ENCODE data around the gene CTSK. TPM values are rescaled to one million over a fixed set of nuclear protein-coding genes. Genes with fewer than 3 reads are reported as not detected.

CTSK gene
- total RNA-seq, 1 donor from 2014 or later: 1.8 TPM

Other genes with a start within 250 kb of the CTSK start
- gene MCL1, start 228.7 kb downstream of the CTSK start, total RNA-seq: 311 and 317 TPM in 2 replicates
- gene ENSA, start 178.6 kb downstream of the CTSK start, total RNA-seq: 282 and 285 TPM in 2 replicates
- gene GOLPH3L, start 111.1 kb downstream of the CTSK start, total RNA-seq: 19.1 and 20.5 TPM in 2 replicates
- not detected in 2 replicates for gene HORMAD1, start 87.4 kb downstream of the CTSK start, total RNA-seq
- gene CTSS, start 42.5 kb downstream of the CTSK start, total RNA-seq: 31.7 and 34.2 TPM in 2 replicates
- gene ARNT, start 68.3 kb upstream of the CTSK start, total RNA-seq: 32.4 and 32.5 TPM in 2 replicates
- gene CTXND2, start 78.9 kb upstream of the CTSK start, total RNA-seq: not detected in 2 replicates
- 60.6 and 63.7 TPM in 2 replicates for gene SETDB1, start 118.1 kb upstream of the CTSK start, total RNA-seq
- gene CERS2, start 166.6 kb upstream of the CTSK start, total RNA-seq: 188 and 191 TPM in 2 replicates
- not detected in 2 replicates for gene ANXA9, start 174.0 kb upstream of the CTSK start, total RNA-seq
- gene MINDY1, start 198.6 kb upstream of the CTSK start, total RNA-seq: 12.0 and 13.4 TPM in 2 replicates
- 15.0 and 15.4 TPM in 2 replicates for gene PRUNE1, start 200.2 kb upstream of the CTSK start, total RNA-seq
- 0.70 and 0.73 TPM in 2 replicates for gene BNIPL, start 228.3 kb upstream of the CTSK start, total RNA-seq
- gene C1orf56, start 239.5 kb upstream of the CTSK start, total RNA-seq: 1.6 and 1.7 TPM in 2 replicates